Activated CD8-positive, alpha-beta memory T cell treated with anti-CD3 and anti-CD28 coated beads, Interleukin-2, amount 50 U/mL, for 24 hours (primary cell): ENCODE data around the gene MMP1.

Experiments used
- DNase-seq: peaks from one replicate; pipeline ENCODE4 v3.0.0-alpha.2; 2020; ENCODE audit errors: extremely low read depth

The MMP1 gene

DNA sequence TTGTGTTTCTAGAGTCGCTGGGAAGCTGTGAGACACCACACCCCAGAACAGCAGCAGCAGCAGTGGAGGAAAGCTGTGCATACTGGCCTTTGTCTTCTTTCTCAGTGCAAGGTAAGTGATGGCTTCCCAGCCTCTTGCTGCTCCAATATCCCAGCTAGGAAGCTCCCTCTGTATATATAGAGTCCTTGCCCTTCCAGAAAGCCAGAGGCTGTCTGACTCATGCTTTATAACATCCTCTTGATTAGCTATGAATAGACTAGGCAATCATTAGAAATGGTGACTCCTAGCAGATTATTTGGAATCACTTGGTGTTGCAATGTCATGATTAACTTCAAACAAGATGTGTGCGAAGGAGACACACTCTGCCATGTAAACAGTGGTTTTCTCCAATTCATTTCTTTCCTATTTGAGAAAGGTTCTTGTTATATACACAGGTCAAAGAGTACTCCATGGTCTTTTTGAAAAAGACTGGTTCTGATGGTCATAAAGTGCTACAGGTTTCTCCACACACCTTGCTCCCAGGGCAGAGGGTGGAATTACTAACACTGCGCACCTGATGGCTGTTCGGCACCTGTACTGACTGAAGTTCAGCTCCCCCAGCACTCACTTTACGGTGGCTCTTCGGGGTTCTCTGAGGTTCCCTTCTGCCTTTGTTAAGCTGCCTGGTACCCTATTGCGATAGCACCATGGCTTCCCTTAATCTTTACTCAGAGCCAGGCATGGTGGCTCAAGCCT lies at the start of gene MMP1:
Gene MMP1 (minus strand): TSS at position 149 of the 735 bp plus-strand sequence. CDS start 68 bp downstream, at position 81.
- no peak for DNase-seq

DNA sequence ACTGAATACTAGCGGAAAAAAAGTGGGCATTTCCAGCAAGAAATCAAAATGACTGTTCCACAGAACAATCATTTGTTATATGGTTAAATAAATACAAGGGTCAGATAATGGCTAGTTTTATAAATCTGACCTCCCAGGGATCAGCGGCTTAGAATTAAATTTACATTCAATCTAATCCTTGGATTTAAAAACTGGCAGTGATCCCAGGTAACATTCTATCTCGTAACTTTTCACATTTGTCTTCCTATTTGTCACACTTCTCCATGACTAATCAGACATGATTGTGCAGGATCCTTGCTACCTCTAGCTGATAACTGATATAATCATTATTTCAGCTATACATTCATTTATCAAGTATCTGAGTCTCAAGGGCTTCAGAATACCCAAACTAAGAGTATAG lies 48.3 kb upstream of the MMP1 start:
- DNase-seq, result no peak

- DNase-seq, result no peak
Observed at GRCh38 chr11:102843489-102843888, 45.5 kb upstream of the MMP1 start, which contains the start of gene MMP3. Gene MMP3 (minus strand): TSS chr11:102843609. CDS start chr11:102843546, 63 bp downstream.

GRCh38 chr11:102842930-102843329 lies 45.0 kb upstream of the MMP1 start:
- no peak for DNase-seq

DNA sequence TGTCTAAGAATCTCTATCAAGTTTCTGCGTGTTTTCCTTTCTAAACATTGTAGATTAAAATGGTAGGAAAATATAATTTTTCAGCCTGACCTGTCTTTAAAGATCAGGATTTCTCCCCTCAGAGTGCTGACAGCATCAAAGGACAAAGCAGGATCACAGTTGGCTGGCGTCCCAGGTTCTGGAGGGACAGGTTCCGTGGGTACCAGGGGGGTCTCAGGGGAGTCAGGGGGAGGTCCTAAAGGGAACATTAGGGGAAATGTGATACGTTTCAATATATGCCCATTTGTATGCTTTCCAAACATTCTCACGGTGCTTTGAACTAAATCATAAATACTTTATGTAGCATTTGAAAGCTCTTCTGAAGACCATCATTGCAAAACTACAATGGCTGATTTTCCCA lies 42.1 kb upstream of the MMP1 start:
- DNase-seq, result no peak

GRCh38 chr11:102837646-102838045 lies 39.7 kb upstream of the MMP1 start:
- no peak for DNase-seq

DNA sequence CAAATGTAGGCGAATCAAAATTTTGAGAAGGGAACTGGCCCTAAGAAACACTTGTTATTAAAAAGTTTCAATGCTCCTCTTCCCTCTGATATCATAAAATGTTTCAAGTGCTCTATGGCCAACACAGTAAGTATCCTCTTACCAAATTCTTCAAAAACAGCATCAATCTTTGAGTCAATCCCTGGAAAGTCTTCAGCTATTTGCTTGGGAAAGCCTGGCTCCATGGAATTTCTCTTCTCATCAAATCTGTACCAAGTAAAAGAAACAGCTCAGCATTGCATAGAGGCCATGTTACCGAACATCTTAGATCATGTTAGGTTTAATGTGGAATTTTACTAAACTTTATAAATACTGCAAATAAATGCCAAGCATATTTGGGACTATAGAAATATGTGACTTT lies 39.2 kb upstream of the MMP1 start:
- DNase-seq, result no peak

- DNase-seq, result no peak
Observed at GRCh38 chr11:102836290-102836875, 38.4 kb upstream of the MMP1 start.

DNA sequence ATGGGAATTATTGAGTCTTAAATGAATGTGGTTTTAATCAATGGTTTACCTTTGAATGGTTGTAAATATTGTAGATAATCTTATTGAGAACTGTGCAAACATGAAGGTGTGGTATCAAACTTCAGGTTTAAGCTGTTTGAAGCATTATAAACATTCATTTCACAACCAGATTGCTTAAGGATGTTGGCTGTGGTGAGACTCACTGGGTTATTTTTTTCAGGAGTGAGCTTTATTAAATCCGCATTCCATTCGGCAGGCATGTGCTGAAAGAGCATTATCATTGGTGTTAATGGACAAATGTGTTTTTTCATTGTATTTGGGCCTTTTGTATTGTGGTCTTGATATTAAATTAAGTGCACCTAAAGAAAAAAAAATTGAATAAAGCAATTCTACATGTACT lies 35.8 kb upstream of the MMP1 start:
- DNase-seq, result no peak

DNA sequence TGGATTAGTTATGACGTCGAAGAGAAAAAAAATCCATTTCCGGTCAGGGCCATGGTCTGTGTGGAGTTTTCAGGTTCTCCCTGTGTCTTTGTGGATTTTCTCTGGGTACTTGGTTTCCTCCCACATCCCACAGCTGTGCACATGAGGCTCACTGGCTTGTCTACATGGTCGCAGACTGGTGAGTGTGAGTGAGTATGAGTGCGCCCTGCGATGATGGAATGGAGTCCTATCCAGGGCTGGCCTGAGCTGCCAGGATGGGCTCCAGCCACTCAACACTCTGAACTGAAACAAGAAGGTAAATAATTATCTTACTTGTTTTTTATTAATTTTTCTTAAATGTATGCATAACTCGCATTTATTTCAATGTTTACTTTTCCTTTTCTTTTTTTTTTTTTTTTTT lies 34.7 kb upstream of the MMP1 start:
- no peak for DNase-seq

- no peak for DNase-seq
Observed at GRCh38 chr11:102831489-102832440, 33.8 kb upstream of the MMP1 start.

- DNase-seq, result no peak
Observed at GRCh38 chr11:102831128-102831488, 33.1 kb upstream of the MMP1 start.

GRCh38 chr11:102830001-102830727 lies 32.2 kb upstream of the MMP1 start:
- no peak for DNase-seq

DNA sequence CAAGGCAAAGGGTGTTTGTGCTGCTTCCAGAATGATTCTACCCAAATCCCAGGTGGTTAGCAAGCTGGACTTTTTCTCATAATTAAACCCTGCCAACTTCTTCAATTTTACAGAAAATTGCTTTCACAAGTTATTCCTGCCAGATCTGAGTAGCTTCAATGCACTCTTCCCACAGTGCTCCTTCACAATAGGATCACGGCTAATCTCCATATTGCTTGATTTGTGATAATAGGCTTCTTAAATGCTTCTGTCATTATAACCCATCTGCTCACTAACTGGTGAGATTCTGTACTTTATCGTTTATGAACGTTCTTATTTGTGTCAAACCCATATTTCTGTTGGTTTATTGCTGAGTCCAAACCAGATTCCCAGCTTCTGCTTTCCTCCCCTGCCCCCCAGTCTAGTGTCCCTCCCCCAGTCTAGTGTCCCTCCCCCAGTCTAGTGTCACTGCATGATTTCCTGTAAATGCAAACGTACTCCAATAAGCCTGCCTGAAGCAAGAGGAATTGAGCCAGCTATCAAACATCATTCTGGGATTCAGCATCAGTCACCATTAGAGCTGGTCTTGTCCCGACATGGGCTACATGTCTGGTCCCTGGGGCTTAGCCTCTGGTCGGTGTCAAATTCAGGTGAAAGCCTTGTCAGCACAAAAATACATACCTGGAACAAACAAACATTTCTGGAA lies 31.5 kb upstream of the MMP1 start:
- DNase-seq, result no peak

GRCh38 chr11:102824556-102824955 lies 26.6 kb upstream of the MMP1 start:
- DNase-seq, result no peak

GRCh38 chr11:102819491-102819890 lies 21.5 kb upstream of the MMP1 start:
- DNase-seq, result no peak

GRCh38 chr11:102813484-102813883 lies 15.5 kb upstream of the MMP1 start:
- DNase-seq, result no peak

- DNase-seq, result no peak
Observed at GRCh38 chr11:102812188-102812587, 14.2 kb upstream of the MMP1 start.

DNA sequence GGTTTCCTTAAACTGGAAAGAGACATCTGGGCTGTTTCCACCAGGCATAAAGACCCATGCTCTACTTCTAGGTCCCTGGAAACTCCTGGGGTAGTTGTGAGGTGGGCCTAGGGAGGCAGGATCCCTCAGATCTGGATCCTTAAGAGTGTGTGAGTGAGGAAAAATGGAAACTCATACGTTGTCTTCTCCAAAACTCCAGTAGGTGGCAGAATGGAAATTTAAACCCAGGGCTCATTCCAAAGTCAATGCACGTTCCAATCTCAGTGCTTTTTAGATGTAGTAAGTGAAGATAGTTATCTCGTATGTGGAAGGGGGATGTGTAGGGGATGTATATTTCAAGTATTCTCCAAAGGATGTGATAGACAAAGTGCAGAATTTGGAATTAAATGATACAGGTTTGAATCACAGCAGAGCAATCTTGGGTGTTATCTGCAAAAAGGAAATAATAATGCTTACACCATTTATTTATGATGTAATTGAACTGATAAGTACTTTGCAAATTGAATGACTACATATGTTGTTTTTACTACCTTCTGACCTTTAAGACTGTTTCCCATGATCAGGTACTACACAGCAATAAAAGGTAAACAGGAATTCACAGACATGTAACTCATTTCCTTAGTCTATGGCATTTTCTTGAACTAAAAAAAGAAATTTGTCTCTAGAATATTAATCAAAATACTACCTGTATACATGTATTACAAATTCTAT lies 13.1 kb upstream of the MMP1 start:
- no peak for DNase-seq

DNA sequence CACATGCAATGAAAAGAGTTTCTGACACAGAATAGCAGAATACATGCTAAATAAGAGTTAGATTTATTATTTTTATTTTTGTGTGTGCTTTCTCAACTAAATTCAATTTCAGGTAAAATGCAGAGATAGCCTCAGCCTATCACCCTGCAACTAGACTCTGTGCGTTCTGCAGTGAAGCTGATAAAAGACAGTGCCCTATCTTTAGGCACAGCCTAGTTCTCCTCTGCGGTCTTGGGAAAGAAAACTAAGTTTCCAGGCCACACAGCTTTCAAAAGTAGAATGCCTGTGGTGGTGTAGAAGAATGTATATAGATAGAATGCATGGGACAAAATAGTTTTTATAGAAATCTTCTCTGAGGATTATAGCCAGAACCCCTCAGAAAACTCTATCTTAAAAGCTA lies 12.0 kb upstream of the MMP1 start:
- DNase-seq, result no peak

DNA sequence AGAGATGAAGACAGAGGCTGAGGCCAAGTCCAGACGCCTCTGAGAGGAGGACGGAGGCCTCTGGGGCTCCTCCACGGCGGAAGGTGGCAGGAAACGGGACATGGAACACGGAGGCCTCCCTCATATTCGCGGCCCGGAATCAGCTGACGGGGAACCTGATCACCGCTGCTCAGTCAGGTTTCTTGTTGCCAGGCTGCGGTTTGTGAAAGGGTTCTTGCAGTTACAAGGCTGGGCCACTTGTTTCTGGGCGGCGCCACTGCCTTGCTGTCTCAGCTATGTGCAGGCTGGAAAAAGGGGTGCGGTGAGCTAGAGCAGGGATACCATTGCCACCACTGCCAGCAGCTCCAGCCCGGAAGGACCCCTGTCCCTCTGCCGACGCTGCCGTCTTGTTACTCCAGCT lies 10.0 kb upstream of the MMP1 start:
- no peak for DNase-seq
